GM19372 (cell line): ENCODE measurements around the gene POLR2A.

ENCODE experiments used
- ATAC-seq: cut with Tn5 transposase; IDR thresholded peaks from one replicate; pipeline ENCODE4 v1.9.1; 2021; ENCODE audit warnings: mild to moderate bottlenecking, low read depth, moderate library complexity; ENCODE audit not compliant: unreplicated experiment

The POLR2A gene

GRCh38 chr17:7548585-7549400, 64.6 kb downstream of the POLR2A start, which contains the start of gene TNFSF12:
TNFSF12 (plus strand) TSS chr17:7549058; CDS start chr17:7549154, 96 bp downstream.
- no peak for ATAC-seq
